HG03060 (cell line): Measurements from ENCODE around the gene TRNAU1AP.
A peak's percentile ranks its signal among the peaks of the same experiment; 100 is the strongest.
"Not testable (repeated sequence)": the region's sequence is repeated elsewhere in the genome, so short reads cannot be mapped to it uniquely, and the experiment has no call there.

Experiments
- ATAC-seq: cut with Tn5 transposase; IDR thresholded peaks from one replicate; pipeline ENCODE4 v1.9.1; 2021; ENCODE audit warnings: low read depth, moderate number of reproducible peaks; ENCODE audit not compliant: unreplicated experiment

Gene TRNAU1AP

DNA sequence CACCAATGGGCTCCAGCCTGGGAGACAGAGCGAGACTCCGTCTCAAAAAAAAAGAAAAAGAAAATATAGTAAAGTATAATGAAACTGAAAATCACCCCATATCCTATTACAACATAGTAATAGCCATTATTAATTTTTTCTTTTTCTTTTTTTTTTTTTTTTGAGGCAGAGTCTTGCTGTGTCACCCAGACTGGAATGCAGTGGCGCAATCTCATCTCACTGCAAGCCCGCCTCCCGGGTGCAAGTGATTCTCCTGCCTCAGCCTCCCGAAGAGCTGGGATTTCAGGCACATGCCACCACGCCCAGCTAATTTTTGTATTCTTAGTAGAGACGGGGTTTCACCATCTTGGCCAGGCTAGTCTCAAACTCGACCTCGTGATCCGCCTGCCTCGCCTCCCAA is 20.0 kb downstream of the TRNAU1AP start:
- ATAC-seq, result not testable (repeated sequence)

DNA sequence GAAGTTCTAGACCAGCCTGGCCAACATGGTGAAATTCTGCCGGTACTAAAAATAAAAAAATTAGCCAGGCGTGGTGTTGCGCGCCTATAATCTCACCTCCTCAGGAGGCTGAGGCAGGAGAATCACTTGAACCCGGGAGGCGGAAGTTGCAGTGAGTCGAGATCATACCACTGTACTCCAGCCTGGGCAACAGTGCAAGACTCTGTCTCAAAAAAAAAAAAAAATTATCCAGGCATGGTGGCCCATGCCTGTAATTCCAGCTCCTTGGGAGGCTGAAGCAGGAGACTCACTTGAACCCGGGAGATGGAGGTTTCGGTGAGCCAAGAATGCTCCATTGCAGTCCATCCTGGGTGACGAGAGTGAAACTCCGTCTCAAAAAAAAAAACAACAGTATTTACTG is 20.7 kb downstream of the TRNAU1AP start:
- ATAC-seq, result no peak

DNA sequence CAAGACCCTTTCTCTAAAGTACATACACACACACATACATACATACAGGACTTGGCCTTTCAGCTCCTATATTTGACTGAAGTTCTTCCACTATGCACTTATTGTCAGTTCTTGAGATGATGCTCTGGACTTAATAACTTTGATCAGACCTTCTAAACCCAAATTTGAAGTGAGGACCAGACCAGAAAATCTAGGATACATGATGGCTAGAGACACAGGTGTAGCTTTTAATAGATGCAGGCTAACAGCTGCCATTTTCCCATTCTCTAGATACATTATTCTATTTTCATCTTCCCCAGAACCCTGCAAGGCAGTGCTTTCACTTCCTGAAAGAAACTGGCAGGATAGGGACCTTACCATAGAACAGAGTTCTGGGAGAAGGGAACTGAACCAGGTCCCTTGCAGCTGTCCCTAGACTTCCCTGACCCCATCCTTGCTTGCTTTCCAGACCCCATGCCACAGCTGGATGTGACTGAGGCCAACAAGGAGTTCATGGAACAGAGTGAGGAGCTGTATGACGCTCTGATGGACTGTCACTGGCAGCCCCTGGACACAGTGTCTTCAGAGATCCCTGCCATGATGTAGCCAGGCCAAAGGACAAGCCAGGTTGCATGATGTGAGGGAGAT is 24.3 kb downstream of the TRNAU1AP start:
- no peak for ATAC-seq

DNA sequence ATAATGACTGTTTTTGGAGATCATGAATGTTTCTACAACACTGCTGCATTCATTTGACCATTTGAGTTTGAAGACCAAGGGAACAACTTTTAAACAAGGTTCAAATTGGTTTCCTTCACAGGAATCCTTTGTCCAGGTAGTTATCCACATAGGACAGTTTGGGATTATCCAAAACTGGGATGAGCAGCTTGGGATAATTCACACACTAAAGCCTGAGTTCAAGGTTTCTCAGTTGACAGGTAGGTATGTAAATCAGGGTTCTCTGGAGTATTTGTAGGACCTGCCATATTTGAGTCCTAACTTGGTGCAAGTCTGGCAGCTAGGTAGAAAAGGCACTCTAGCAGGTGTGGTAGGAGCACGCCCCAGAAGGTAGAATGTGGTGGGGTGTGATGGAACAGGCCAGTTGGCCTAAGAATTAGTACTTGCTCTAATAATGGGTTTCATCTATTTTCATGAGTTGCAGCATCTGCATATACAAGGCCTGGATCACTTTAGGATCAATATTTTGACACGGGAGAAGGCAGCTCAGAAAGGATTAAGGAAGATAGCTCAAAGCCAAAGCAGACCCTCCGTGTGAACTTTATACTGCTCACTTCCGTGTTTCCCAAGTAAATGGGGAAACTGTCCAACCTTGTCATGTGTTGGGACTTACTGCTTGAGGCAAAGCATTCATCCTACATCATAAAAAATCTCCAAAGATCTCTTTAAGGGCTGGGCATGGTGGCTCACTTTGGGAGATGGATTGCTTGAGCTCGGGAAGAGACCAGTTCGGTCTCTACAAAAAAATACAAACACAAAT is 25.1 kb downstream of the TRNAU1AP start:
- no peak for ATAC-seq

DNA sequence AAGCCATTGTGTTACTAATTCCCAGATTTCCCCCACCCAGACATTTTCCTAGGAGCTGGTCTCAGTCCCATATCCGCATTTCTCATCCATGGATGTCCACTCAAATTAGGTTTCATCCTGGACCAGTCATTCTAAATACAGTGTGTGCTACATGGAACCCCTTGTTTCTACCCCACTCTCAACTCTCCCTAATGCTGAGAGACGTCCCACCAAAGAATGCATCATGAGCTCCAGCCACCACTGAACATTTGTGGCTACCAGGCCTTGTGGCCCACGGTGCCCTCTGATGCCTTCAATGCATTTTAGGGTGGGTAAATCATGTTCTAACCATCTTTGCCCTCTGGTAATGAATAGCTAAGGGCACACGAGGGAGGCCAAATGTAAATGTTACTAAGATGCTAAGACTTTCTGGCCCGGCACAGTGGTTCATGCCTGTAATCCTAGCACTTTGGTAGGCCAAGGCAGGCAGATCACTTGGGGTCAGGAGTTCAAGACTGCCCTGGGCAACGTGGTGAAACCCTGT is 25.9 kb downstream of the TRNAU1AP start:
- no peak for ATAC-seq

DNA sequence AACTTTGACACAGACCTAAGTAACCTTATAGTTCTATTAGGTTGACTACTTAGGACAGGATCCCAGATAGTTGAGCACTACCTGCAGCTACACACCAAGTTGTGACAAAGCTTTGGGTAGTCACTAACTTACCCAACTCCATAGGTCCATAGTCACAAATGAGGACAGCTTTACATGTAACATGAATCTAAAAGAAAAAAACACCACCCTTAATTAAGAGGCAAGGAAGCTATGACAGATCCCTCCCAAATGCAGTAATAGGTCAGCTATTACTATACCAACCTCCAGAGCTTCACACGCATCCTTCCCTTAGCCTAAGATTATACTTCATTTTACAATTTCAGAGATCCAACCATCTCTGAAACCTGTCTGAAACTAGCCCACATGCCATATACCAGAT is 26.5 kb downstream of the TRNAU1AP start:
- ATAC-seq, result no peak

DNA sequence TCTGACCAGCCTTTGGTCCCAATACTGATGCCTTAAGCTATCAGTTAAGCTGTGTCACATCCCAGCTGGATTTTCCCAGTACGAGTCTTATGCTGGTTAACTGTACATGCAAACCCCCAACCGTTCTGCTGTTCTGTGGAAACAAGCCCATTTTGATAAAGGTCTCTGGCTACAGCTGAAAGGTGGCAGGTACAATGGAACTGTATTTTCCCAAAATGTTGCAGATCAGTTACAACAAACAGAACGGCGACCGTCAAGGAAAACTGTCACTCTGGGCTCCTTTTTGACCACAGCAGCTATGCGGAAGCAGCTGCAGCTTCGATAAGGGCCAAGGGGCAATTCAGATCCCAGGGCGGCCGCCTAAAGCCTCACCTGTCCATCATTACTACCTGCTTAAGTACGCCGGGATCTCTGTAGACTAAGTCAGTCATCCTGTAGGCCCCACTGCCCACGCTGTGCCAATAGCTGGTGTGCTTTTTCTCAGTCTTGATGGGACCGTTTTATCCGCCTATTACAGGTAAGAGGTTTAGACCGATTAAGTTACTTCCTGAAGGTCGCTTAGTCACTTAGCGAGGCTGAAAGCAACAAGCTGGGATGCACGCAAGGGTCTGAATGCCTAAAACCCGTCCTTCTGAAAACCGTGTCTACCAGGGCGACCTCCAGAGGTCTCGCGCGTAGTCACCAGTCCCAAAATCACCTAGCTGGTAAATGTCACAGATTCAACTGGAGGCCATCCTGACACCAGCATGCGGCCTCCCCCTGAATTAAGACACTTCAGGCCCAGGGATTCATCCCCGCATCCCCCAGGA is 28.0 kb downstream of the TRNAU1AP start:
- no peak for ATAC-seq

DNA sequence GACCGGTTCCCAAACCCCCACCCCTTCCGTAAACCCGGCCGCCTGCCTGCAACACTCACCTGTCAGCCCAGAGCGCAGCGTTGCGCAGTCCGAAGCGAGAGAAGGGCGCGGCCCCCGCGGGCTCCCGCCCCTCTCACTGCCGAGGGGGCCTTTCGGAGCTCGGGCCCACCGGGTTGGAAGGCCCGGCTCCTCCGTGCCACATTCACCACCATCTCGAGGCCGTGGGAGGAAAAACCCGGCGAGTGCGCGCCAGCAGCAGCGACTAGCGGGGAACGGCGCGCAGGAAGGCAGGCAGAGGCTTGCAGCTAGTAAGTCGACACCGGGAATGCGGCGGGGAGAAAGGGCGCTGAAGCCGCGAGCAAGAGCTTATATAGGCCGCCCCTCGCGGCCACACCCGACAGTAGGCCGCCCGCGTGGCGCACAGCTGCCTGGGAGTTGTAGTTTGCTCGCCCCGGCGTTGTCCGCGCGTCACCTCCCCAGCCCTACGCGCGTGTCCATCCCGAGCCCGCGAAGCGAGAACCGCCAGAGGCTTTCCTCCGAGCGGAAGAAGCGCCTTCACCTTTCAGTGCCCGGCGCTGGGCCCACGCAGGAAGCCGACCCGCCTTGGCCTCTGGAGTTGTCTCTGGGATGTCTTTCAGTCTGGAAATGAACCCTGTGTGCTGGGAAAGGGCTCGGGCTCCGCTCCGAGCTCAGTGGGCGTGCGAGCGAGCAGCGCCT is 28.8 kb downstream of the TRNAU1AP start:
- peak; percentile 70 for ATAC-seq

DNA sequence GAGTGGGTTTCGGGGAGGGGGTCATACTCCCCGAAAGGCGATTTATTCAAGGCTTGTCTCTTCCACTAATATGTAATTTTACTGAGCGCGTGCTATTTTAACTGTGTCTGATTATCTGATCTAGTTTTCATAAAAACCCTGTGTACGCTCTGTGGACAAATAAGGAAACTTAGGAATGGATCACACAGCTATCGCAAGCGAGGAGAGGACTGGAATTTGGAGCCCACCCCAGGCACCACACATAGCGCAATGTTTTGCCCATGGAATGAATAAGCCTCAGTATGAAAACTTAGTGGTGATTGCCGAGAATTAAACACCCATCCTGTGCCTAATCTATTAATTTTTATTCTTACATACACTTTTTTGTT is 29.3 kb downstream of the TRNAU1AP start:
- ATAC-seq, result no peak

DNA sequence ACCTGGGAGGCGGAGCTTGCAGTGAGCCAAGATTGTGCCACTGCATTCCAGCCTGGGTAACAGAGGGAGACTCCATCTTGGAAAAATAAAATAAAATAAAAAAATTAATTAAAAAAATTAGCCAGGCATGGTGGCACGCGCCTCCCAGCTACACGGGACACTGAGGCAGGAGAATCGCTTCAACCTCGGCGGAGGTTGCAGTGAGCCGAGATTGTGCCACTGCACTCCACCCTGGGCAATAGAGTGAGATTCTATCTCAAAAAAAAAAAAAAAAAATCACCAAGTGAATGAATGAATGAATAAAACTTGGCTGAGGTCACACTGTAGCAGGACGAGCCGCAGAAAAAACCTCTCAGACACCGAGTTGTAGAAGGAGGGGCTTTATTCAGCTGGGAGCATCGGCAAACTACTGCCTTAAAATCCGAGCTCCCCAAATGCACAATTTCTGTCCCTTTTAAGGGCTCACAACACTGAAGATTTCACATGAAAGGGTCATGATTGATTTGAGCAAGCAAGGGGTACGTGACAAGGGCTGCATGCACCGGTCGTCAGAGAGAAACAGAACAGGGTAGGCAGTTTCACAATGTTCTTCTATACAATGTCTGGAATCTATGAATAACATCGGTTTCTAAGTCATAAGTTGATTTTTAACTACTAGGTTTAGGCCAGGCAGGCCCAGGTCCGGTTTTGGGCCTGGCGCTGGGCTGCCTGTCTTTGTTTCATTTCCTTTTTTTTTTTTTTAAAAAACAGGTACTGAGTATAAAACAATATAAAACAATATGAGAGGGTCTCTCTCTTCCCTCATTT is 33.9 kb downstream of the TRNAU1AP start:
- not testable (repeated sequence) for ATAC-seq

DNA sequence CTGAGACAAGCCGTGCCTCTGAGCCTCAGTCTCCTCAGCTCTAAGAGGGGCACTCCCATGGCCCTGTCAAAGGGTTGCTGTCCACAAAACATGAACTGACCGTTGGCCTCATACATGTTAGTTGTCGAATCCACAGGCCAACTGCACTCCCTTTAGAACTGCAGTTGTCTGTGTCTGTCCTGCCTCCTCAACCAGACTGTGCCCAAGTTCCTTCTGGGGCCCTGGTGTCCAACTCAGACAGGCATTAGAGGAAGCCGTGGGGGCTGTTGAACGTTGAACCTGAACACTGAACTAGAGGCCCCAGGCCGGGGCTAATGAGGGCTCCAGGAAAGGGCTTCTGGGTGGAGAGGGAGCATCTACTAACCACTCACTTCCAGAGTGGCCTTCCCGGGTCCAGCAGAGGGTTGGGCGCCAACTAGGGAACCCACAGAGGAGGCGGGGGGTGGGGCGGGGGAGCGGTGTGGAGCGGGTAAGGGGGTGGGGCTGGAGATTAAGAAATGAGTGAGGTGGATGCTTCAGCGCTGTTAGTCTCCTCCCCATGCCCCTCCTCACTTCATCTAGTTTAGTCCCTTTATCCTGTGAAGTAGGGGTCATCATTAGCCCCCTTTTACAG is 38.9 kb downstream of the TRNAU1AP start, which contains the start of gene RAB42:
Gene RAB42 (plus strand): TSS at position 558 of the 613 bp plus-strand sequence. CDS start 247 bp downstream, outside the sequence.
- no peak for ATAC-seq

DNA sequence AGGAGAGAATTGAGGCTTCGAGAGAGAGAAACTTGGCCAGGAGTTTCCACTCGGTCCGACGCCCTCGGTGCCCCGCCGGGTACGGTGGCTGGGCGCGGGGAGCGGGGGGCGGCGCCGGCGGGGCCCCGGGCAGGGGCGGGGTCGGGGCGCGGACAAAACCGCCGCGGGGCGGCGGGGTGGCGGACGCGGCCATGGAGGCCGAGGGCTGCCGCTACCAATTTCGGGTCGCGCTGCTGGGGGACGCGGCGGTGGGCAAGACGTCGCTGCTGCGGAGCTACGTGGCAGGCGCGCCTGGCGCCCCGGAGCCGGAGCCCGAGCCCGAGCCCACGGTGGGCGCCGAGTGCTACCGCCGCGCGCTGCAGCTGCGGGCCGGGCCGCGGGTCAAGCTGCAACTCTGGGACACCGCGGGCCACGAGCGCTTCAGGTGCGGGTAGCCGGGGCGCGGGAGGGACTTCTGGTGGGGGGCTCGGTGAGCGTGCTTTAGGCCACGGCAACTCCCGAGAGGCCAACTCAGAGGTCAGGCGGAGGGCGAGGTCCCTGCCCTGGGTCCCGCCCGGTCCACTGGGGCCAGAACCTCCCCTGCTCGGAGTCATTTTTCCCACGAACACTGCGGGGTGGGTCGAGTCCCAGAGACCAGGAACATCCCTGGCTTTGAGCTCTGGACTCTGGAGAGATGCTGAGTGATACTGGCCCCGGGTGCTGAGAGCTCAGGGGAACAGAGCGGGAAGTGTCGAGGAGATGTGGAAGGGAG is 39.6 kb downstream of the TRNAU1AP start:
- no peak for ATAC-seq

DNA sequence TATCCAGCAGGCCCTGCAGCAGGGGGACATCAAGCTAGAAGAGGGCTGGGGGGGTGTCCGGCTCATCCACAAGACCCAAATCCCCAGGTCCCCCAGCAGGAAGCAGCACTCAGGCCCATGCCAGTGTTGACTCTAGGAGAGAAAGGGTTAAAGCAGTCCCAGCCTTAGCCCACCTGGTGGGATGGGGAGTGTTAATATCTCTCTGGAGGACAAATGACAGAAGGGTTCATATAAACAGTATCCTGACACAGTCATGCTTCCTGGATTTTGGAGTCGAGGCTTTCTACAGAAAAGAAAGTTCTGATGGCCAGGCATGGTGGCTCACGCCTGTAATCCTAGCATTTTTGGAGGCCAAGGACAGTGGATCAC is 41.1 kb downstream of the TRNAU1AP start:
- not testable (repeated sequence) for ATAC-seq

DNA sequence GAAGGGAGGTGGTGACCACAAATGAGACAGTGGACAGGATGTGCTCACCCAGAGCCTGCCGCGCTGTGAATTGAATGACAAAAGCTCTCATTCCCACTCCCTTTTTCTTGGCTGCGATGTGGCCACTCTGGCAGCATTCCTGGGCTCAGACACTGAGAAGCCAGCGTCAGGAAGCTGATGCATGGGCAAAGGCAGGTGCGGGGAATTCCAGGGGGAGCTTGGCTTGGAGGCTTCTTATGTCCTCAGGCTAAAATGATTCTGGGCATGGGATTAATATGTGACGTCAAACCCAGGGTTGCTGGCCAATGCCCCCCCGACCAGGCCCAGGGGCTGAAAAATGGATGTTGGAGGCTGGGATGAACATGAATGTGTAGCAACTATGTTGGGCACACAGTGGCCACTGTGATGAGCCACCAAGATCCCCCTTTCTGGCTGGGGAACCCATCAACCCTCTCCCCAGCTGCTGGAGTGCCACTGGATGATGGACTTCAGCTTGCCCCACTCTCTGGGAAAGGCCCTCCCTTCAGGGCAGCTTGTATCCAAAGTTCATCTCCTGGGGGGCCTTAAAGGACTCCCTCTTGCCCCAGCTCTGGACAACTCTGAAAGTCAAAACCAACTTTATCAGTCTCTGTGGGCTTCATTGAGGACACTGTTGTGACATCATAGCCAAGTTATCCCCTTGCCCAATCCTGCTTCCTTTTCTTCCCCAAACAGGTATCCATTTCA is 42.0 kb downstream of the TRNAU1AP start:
- ATAC-seq, result not testable (repeated sequence)

DNA sequence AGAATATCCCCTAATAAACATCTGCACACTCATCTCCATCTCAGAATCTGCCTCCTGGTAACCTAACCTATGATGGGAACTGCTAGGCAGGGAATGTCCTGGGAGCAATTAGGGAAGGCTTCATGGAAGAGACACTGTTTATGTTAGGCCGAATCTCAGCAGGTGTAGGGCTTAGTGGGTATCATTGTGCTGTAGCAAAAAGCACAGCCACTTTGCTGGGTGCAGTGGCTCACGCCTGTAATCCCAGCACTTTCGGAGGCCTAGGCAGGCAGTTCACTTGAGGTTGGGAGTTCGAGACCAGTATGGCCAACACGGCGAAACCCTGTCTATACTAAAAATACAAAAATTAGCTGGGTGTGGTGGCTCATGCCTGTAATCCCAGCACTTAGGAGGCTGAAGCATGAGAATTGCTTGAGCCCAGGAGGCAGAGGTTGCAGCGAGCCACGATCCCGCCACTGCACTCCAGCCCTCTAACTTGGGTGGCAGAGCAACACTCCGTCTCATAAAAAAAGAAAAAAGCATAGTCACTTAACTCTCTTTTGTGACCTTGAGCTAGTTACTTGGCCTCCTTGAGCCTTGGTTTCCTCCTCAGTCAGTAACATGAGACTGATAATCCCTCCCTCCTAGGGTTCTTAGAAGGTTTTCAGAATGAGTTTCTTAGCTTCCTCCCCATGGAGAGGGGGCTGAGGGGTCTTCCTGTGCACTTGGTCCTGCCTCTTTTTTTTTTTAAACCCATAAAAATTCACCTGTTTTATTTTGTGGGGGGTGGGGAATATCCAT is 42.7 kb downstream of the TRNAU1AP start:
- ATAC-seq, result no peak

DNA sequence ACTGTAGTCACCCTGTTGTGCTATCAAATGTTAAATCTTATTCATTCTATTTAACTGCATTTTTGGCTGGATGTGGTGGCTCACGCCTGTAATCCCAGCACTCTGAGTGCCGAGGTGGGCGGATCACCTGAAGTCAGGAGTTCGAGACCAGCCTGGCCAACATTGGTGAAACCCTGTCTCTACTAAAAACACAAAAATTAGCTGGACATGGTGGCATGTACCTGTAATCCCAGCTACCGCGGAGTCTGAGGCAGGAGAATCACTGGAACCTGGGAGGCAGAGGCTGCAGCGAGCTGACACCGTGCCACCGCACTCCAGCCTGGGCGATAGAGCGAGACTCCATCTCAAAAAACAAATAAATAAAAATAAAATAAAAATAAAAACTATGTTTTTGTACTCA is 43.4 kb downstream of the TRNAU1AP start:
- ATAC-seq, result not testable (repeated sequence)

DNA sequence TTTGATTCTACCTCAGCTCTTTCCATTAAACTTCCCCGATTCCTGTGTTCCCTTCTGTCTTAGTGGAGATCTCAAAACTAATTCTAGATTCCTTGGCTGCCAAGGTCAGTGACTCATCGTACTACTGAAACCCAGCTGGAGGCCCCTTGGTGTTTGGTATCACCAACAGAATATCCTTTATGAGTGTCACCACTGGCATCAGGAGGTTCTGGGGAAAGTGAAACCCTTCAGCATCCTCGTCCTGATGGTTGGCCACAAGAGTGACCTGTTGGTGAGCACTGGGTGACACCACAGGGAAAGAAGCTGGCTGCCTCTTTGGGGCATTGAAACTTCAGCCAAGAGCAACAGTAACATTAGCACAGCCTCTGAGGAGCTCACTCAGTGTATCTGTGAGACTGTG is 48.8 kb downstream of the TRNAU1AP start:
- ATAC-seq, result no peak
